GM10266 (cell line): ENCODE results near the gene AFM.

ENCODE experiments used
- DNase-seq: peaks from one replicate; pipeline ENCODE4 v3.0.0; 2012; ENCODE audit errors: extremely low spot score
- CTCF ChIP-seq: IDR thresholded peaks from 2 replicates; pipeline ENCODE4 v1.5.1; 2012; ENCODE audit warnings: mild to moderate bottlenecking, low read depth; ENCODE audit not compliant: control insufficient read depth, insufficient read depth; ENCODE audit errors: missing control alignments

Gene AFM

DNA sequence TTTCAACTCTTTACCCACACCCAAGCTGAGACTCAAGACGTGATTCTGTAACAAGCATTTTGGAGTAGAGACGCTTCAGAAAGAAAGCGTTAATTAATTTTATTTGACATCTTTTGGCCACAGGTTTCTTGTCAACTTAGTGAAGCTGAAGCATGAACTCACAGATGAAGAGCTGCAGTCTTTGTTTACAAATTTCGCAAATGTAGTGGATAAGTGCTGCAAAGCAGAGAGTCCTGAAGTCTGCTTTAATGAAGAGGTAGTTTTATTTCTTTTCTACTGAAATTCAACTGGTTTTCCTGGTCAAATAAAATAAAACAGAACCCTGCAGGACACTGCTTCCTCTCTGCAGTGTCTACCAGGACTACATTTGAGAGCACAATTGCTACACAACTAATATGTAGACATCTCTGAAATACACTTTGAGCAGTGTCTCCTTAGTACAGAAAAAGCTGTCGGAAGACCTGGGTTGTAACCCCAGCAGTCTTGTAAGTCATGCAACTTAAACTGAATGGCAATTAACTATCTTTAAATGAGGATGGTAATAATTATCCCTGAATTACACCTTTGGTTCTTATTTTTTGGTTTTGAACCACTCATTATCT is 20.2 kb downstream of the AFM start:
- no peak for TF ChIP-seq CTCF
- DNase-seq: no peak

GRCh38 chr4:73505567-73505966 is 24.0 kb downstream of the AFM start:
- TF ChIP-seq CTCF: no peak
- no peak for DNase-seq

DNA sequence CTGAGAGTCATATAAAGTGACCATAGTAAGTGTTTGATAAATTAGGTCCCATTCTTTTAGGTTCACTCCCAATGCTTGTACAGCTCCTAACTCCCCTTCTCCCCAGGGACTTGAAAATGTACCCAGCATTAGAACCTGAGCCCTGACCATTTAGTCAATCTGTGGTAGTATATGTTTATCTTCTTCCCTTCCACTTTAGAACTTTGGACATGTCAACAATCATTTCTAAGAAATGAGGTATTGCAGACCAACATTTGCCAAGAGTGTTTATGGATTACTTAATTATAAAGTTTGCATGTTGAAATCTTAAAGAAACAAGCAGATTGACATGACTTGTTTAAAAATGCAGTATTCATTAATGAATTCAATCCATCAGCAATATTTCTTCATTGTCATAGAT is 26.0 kb downstream of the AFM start:
- DNase-seq: no peak
- no peak for TF ChIP-seq CTCF

GRCh38 chr4:73508651-73509050 is 27.1 kb downstream of the AFM start:
- no peak for TF ChIP-seq CTCF
- no peak for DNase-seq

DNA sequence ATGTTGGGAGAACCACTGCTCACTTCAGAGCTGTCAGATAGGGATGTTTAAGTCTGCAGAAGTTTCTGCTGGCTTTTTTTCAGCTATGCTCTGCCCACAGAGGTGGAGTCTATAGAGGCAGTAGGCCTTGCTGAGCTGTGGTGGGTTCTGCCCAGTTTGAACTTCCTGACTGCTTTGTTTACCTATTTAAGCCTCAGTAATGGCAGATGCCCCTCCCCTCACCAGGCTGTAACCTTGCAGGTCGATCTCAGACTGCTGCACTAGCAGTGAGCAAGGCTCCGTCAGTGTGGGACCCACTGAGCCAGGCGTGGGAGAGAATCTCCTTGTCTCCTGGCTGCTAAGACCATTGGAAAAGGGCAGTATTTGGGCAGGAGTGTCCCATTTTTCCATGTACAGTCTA is 36.8 kb downstream of the AFM start:
- no peak for TF ChIP-seq CTCF

GRCh38 chr4:73520821-73521220 is 39.3 kb downstream of the AFM start:
- DNase-seq: no peak
- TF ChIP-seq CTCF: no peak

More for the DNA sequence above, 36.8 kb downstream of the AFM start:
- DNase-seq: no peak

DNA sequence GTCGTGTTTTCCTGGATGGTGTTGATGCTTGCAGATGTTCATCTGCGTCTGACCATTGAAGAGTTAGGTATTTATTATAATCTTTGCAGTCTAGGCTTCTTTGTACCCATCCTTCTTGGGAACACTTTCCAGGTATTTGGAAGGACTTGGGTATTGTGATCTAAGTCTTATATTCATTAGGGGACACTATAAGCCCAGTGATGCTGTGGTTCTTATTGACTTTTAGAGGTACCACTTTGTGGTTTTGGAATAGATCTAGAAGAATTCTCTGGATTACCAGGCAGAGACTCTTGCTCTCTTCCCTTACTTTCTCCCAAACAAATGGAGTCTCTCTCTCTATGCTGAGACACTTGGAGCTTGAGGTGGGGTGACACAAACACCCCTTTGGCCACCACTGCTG is 41.6 kb downstream of the AFM start:
- TF ChIP-seq CTCF: no peak
- DNase-seq: no peak
